WTC11 (cell line): ENCODE measurements around the gene INTS2. TPM values are rescaled to one million over a fixed set of nuclear protein-coding genes. Genes with fewer than 3 reads are reported as not detected.

Source experiments
- ATAC-seq: fragments of 200-7000 bp; cut with Tn5 transposase; 2 replicates; pipeline ENCODE4 v1.10.0; 2021; ENCODE audit warnings: mild to moderate bottlenecking, moderate library complexity
- CTCF ChIA-PET: fragments of 300-600 bp; sonication (Branson Sonifier 250); formaldehyde crosslinking; loops from one replicate; lab custom pipeline; 2021; ENCODE audit warnings: antibody characterized with exemption; lab: Charles Lee
- POLR2A ChIA-PET: fragments of 350-600 bp; sonication (Branson Sonifier 250); formaldehyde crosslinking; loops from one replicate; lab custom pipeline; 2021; ENCODE audit warnings: antibody characterized with exemption; lab: Charles Lee
- DNase-seq: peaks from one replicate; pipeline ENCODE4 v3.0.0; 2021; ENCODE audit warnings: low spot score
- H3K27ac Mint-ChIP-seq: 2 replicates; pipeline ENCODE4 v1.8.0; 2021; ENCODE audit warnings: mixed read lengths
- H3K27me3 Mint-ChIP-seq: 2 replicates; pipeline ENCODE4 v1.8.0; 2021; ENCODE audit warnings: low read depth, mild to moderate bottlenecking, moderate library complexity, mixed read lengths
- H3K36me3 Mint-ChIP-seq: 2 replicates; pipeline ENCODE4 v1.8.0; 2021; ENCODE audit warnings: mixed read lengths
- H3K4me1 Mint-ChIP-seq: 2 replicates; pipeline ENCODE4 v1.8.0; 2022; ENCODE audit warnings: mixed read lengths
- H3K4me3 Mint-ChIP-seq: 2 replicates; pipeline ENCODE4 v1.8.0; 2021; ENCODE audit warnings: mild to moderate bottlenecking, moderate library complexity, mixed read lengths
- H3K9me3 Mint-ChIP-seq: 2 replicates; pipeline ENCODE4 v1.8.0; 2021; ENCODE audit warnings: mixed read lengths
- ATF2 ChIP-seq: sonication (generic); formaldehyde crosslinking; IDR thresholded peaks from 2 replicates; pipeline ENCODE4 v1.8.1; 2022; ENCODE audit warnings: low read depth, missing genetic modification reagents, borderline replicate concordance
- CREM ChIP-seq: sonication (generic); formaldehyde crosslinking; IDR thresholded peaks from 2 replicates; pipeline ENCODE4 v1.8.1; 2022; ENCODE audit warnings: mild to moderate bottlenecking, missing genetic modification reagents, moderate library complexity
- ELF4 ChIP-seq: sonication (generic); formaldehyde crosslinking; IDR thresholded peaks from 2 replicates; pipeline ENCODE4 v1.8.1; 2022; ENCODE audit warnings: low read depth, mild to moderate bottlenecking, moderate library complexity, missing genetic modification reagents
- ERG ChIP-seq: fragments of 250-450 bp; sonication (Bioruptor Pico); IDR thresholded peaks from 2 replicates; pipeline ENCODE4 v1.8.0; 2021; ENCODE audit warnings: mild to moderate bottlenecking
- ESRRA ChIP-seq: sonication (generic); formaldehyde crosslinking; IDR thresholded peaks from 2 replicates; pipeline ENCODE4 v1.8.1; 2022; ENCODE audit warnings: mild to moderate bottlenecking, missing genetic modification reagents, borderline replicate concordance
- FOXJ3 ChIP-seq: sonication (generic); formaldehyde crosslinking; IDR thresholded peaks from 2 replicates; pipeline ENCODE4 v1.9.0; 2021; ENCODE audit warnings: missing genetic modification reagents, mild to moderate bottlenecking, borderline replicate concordance
- GRHL2 ChIP-seq: fragments of 250-450 bp; sonication (Bioruptor Pico); IDR thresholded peaks from 2 replicates; pipeline ENCODE4 v1.8.0; 2022; ENCODE audit warnings: mild to moderate bottlenecking, moderate library complexity; ENCODE audit not compliant: insufficient replicate concordance, severe bottlenecking
- NR3C1 ChIP-seq: sonication (generic); formaldehyde crosslinking; conservative IDR thresholded peaks from 2 replicates; pipeline ENCODE4 v1.8.1; 2023; ENCODE audit warnings: low read depth, mild to moderate bottlenecking, missing genetic modification reagents
- TEAD4 ChIP-seq: sonication (generic); formaldehyde crosslinking; IDR thresholded peaks from 2 replicates; pipeline ENCODE4 v1.8.0; 2022; ENCODE audit warnings: mild to moderate bottlenecking, missing genetic modification reagents
- ZNF263 ChIP-seq: sonication (generic); formaldehyde crosslinking; IDR thresholded peaks from 2 replicates; pipeline ENCODE4 v1.8.1; 2022; ENCODE audit warnings: low read depth, mild to moderate bottlenecking, moderate library complexity, missing genetic modification reagents
- ZNF281 ChIP-seq: sonication (generic); formaldehyde crosslinking; IDR thresholded peaks from 2 replicates; pipeline ENCODE4 v1.8.0; 2023; ENCODE audit warnings: mild to moderate bottlenecking, missing genetic modification reagents
- ZNF423 ChIP-seq: fragments of 250-450 bp; sonication (Bioruptor Pico); IDR thresholded peaks from 2 replicates; pipeline ENCODE4 v2.1.2; 2022; ENCODE audit warnings: mild to moderate bottlenecking, moderate library complexity
- ZNF512 ChIP-seq: sonication (generic); formaldehyde crosslinking; IDR thresholded peaks from 2 replicates; pipeline ENCODE4 v1.8.1; 2022; ENCODE audit warnings: missing genetic modification reagents, borderline replicate concordance
- ZNF671 ChIP-seq: fragments of 250-450 bp; sonication (Bioruptor Pico); IDR thresholded peaks from 2 replicates; pipeline ENCODE4 v1.8.0; 2021; ENCODE audit warnings: mild to moderate bottlenecking
- total RNA-seq: library from RNA; stranded (reverse); gene quantifications from 3 replicates; pipeline ENCODE4 v1.2.3, GENCODE V29; 2021
- TF ChIP-seq, protein P1 (sequence below): sonication (generic); formaldehyde crosslinking; IDR thresholded peaks from 2 replicates; pipeline ENCODE4 v1.8.1; 2023; ENCODE audit warnings: mild to moderate bottlenecking, moderate library complexity, missing genetic modification reagents
- TF ChIP-seq, protein P2 (sequence below): sonication (generic); formaldehyde crosslinking; IDR thresholded peaks from 2 replicates; pipeline ENCODE4 v1.8.1; 2023; ENCODE audit warnings: mild to moderate bottlenecking, missing genetic modification reagents
- TF ChIP-seq, protein P3 (sequence below): sonication (generic); formaldehyde crosslinking; IDR thresholded peaks from 2 replicates; pipeline ENCODE4 v1.8.1; 2023; ENCODE audit warnings: mild to moderate bottlenecking, missing genetic modification reagents, borderline replicate concordance
- TF ChIP-seq, protein P4 (sequence below): sonication (generic); formaldehyde crosslinking; IDR thresholded peaks from 2 replicates; pipeline ENCODE4 v1.8.1; 2022; ENCODE audit warnings: mild to moderate bottlenecking, moderate library complexity, missing genetic modification reagents

The INTS2 gene
- total RNA-seq, 1 experiment from 2014 or later = 24.9 TPM

DNA sequence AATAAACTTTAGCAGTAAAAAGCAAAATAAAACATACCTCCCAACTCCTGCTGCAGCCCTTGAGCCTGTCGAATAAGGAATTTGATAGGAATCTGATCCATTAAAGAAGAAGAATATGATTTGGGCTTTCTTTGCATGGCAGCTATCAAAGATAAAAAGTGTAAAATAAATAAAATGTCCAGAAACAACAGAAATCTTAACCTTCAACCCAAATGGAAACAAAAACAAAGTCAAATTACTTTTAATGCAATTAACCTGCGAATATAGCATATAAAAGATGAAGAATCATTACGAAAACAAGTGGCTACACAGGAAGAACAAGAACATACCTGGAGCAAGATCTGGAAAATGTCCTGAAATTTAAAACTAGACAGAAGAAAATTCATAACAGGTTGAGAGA, 42.9 kb downstream of the INTS2 start (continued):
- TF ChIP-seq, protein P1, sequence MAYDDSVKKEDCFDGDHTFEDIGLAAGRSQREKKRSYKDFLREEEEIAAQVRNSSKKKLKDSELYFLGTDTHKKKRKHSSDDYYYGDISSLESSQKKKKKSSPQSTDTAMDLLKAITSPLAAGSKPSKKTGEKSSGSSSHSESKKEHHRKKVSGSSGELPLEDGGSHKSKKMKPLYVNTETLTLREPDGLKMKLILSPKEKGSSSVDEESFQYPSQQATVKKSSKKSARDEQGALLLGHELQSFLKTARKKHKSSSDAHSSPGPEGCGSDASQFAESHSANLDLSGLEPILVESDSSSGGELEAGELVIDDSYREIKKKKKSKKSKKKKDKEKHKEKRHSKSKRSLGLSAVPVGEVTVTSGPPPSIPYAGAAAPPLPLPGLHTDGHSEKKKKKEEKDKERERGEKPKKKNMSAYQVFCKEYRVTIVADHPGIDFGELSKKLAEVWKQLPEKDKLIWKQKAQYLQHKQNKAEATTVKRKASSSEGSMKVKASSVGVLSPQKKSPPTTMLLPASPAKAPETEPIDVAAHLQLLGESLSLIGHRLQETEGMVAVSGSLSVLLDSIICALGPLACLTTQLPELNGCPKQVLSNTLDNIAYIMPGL = no peak
- TF ChIP-seq TEAD4 = no peak
- TF ChIP-seq, protein P2, sequence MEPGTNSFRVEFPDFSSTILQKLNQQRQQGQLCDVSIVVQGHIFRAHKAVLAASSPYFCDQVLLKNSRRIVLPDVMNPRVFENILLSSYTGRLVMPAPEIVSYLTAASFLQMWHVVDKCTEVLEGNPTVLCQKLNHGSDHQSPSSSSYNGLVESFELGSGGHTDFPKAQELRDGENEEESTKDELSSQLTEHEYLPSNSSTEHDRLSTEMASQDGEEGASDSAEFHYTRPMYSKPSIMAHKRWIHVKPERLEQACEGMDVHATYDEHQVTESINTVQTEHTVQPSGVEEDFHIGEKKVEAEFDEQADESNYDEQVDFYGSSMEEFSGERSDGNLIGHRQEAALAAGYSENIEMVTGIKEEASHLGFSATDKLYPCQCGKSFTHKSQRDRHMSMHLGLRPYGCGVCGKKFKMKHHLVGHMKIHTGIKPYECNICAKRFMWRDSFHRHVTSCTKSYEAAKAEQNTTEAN = no peak
- TF ChIP-seq ZNF423 (CRISPR knock-in tag) = no peak
- TF ChIP-seq, protein P3, sequence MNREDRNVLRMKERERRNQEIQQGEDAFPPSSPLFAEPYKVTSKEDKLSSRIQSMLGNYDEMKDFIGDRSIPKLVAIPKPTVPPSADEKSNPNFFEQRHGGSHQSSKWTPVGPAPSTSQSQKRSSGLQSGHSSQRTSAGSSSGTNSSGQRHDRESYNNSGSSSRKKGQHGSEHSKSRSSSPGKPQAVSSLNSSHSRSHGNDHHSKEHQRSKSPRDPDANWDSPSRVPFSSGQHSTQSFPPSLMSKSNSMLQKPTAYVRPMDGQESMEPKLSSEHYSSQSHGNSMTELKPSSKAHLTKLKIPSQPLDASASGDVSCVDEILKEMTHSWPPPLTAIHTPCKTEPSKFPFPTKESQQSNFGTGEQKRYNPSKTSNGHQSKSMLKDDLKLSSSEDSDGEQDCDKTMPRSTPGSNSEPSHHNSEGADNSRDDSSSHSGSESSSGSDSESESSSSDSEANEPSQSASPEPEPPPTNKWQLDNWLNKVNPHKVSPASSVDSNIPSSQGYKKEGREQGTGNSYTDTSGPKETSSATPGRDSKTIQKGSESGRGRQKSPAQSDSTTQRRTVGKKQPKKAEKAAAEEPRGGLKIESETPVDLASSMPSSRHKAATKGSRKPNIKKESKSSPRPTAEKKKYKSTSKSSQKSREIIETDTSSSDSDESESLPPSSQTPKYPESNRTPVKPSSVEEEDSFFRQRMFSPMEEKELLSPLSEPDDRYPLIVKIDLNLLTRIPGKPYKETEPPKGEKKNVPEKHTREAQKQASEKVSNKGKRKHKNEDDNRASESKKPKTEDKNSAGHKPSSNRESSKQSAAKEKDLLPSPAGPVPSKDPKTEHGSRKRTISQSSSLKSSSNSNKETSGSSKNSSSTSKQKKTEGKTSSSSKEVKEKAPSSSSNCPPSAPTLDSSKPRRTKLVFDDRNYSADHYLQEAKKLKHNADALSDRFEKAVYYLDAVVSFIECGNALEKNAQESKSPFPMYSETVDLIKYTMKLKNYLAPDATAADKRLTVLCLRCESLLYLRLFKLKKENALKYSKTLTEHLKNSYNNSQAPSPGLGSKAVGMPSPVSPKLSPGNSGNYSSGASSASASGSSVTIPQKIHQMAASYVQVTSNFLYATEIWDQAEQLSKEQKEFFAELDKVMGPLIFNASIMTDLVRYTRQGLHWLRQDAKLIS (CRISPR knock-in tag) = no peak
- no peak for TF ChIP-seq ZNF281 (CRISPR knock-in tag)
- no peak for TF ChIP-seq NR3C1 (CRISPR knock-in tag)
- TF ChIP-seq ESRRA (CRISPR knock-in tag) = no peak
- TF ChIP-seq GRHL2 (CRISPR knock-in tag) = no peak
- no peak for TF ChIP-seq ELF4 (CRISPR knock-in tag)

DNA sequence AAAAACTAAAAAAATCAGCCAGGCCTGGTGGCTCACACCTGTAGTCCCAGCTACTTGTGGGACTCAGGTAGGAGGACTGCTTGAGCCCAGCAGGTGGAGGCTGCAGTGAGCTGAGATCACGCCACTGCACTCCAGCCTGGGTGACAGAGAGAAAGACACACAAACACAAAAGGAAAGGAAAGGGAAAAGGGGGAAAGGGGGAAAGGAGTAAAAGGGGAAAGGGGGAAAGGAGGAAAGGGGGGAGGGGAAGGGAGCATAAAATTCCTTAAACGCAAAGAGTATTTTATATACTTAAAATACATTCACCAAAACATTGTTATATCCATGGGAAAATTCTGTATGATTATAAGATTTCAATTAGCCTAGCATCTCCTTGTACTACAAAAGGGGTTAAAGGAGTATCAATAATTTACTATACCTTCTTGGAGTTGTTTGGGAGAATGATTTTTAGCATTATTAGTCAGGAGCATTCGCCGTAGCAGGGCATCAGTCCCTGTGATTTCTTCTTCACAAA, 47.1 kb downstream of the INTS2 start:
- ATAC-seq = no peak
- ChIA-PET CTCF (interaction anchor here (0.6 kb wide), 1 partner anchor 48 kb away, joined by 3 read pairs; no protein-coding TSS in a partner anchor), POLR2A (no interaction called here)
- no peak for DNase-seq
- Mint-ChIP-seq H3K27ac (no peak overlapping the region), H3K27me3 (no peaks in the 10 kb centered on the region), H3K9me3 (no peaks in the 10 kb centered on the region), H3K36me3 (peaks cover 26% of the 10 kb centered on the region), H3K4me1 (no peaks in the 10 kb centered on the region), H3K4me3 (no peak overlapping the region)
- no peak for TF ChIP-seq ATF2 (CRISPR knock-in tag)
- TF ChIP-seq GRHL2 (CRISPR knock-in tag) = no peak
- no peak for TF ChIP-seq ZNF671 (CRISPR knock-in tag)
- TF ChIP-seq ERG = no peak
- no peak for TF ChIP-seq FOXJ3 (CRISPR knock-in tag)
- no peak for TF ChIP-seq ZNF263 (CRISPR knock-in tag)
- no peak for TF ChIP-seq CREM
- no peak for TF ChIP-seq TEAD4
- TF ChIP-seq, protein P4, sequence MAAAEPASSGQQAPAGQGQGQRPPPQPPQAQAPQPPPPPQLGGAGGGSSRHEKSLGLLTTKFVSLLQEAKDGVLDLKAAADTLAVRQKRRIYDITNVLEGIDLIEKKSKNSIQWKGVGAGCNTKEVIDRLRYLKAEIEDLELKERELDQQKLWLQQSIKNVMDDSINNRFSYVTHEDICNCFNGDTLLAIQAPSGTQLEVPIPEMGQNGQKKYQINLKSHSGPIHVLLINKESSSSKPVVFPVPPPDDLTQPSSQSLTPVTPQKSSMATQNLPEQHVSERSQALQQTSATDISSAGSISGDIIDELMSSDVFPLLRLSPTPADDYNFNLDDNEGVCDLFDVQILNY = no peak
- TF ChIP-seq, protein P1 = no peak
- no peak for TF ChIP-seq ZNF512 (CRISPR knock-in tag)
